Activated CD8-positive, alpha-beta memory T cell treated with anti-CD3 and anti-CD28 coated beads for 1 hour (primary cell): Measurements from ENCODE around the gene TUBGCP3.
"Not testable (repeated sequence)": the region's sequence is repeated elsewhere in the genome, so short reads cannot be mapped to it uniquely, and the experiment has no call there.

ENCODE experiments used
- DNase-seq, 2 donors: peaks; one replicate each; pipeline ENCODE4 v3.0.0-alpha.2; 2020; ENCODE audit warnings: low read depth in 1 of 2; ENCODE audit errors: extremely low read depth in 1 of 2

Gene TUBGCP3

DNA sequence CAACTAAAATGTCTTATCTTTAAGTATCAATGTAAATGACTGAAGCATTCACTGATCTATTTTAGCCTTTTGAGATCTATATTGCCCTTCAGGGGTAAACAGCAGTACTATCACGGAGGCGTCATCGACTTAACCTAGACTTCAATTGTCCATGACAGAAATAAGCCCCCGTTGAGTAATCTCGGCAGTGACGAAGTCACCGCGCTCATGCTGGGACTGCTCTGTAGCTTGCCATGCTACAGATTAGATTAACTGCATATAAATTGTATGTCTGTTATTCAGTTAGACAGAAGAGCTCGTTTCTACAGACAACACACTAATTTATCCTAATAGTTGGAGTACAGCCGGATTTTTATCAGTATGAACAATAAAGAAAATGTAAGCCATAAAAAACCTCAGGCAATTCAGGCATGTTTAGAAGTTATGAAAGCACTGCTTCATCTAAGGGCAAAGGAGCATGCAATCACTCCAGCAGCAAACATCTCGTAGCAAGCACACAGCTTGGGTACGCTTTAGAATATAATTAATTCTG, 56.6 kb downstream of the TUBGCP3 start:
- no peak for DNase-seq

DNA sequence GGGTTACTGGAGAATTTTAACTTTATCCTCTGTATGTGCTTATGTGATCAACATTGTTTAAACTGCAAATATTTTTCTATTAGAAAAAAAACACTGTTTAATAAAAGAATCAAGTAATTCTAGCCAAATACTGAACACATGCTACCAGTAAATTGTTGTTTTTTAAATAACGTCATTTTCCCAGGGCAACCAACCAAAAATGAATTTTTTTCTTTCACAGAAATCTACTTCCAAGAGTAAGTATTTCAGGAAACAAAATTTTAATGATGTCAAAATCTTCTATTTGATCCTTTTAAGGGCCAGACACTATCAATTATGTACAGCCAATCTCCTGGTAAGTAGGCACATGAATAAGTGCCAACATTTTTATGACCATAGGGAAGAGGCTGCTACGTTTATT, 57.1 kb downstream of the TUBGCP3 start:
- DNase-seq: no peak

DNA sequence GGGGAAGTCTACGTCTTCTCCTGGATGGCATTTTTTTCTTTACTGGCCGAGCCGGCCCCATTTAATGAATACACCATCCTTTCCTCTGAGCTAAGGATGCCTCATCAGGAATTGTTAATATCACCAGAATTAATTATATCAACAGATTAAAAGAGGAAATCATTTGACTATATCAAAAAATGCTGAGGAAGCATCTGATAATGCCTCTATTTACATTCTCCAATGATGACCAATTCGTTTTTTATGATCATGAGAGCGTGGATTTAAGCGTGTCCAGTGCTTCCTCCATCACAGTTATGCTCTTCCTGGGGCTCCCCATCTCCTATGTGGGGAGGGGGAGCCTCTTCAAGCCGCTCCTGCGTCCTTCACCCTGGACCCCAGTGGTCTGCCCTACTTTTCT, 58.7 kb downstream of the TUBGCP3 start:
- no peak for DNase-seq

DNA sequence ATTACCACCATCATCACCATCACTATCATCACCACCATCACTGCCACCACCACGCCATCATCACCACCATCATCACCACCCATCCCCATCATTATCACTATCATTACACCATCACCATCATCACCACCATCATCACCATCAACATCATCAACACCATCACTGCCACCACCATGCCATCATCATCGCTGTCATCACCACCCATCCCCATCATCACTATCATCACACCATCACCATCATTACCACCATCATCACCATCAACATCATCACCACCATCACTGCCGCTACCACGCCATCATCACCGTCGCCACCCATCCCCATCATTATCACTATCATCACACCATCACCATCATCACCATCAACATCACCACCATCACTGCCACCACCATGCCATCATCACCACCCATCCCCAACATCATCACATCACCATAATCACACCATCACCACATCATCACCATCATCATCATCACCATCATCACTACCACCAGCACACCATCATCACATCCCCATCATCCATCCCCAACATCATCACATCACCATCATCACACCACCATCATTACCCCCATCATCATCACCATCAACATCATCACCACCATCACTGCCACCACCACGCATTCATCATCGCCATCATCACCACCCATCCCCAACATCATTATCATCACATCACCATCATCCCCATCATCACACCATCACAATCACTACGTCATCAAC, 61.7 kb downstream of the TUBGCP3 start:
- no peak for DNase-seq

GRCh38 chr13:112525356-112525945, 62.5 kb downstream of the TUBGCP3 start:
- no peak for DNase-seq

DNA sequence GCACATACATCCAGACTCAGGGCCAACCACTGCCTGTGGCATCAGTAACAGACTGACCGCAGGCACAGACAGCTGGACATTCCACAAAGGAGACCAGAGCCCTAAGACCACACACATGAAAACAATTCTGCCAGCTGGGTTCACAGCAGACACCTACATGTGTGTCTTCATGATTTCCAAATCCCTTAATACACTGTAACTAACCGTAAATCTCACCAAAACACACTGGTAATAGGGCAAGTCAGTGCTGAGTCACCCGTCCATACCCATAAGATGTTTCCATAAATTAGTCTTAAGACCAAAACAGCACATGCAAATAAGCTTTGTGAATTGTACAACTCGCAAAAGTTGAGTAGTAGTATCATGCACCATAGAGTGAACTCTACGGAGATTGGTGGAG, 65.4 kb downstream of the TUBGCP3 start:
- DNase-seq: no peak

- DNase-seq: no peak
These were observed 66.8 kb downstream of the TUBGCP3 start for GRCh38 chr13:112521073-112521685.

GRCh38 chr13:112519517-112520060, 68.4 kb downstream of the TUBGCP3 start:
- no peak for DNase-seq

- no peak for DNase-seq
These were observed 71.7 kb downstream of the TUBGCP3 start for GRCh38 chr13:112516218-112516617.

DNA sequence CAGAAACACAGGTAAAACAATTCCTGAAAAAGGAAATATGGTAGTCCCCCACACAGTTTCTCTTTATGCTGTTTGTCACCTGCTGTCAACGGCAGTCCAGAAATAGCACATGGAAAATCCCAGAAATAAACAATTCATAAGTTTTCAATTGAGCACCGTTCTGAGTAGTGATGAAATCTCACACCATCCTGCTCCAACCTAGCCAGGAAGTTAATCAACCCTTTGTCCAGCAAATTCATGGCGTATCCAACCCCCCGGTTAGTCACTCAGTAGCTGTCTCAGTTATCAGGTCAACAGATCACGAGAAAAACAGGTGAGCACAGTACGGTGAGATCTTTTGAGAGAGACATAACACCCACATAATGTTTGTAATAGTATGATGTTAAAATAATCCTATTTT, 74.2 kb downstream of the TUBGCP3 start:
- no peak for DNase-seq

- no peak for DNase-seq
These were observed 76.8 kb downstream of the TUBGCP3 start for GRCh38 chr13:112510987-112511685.

DNA sequence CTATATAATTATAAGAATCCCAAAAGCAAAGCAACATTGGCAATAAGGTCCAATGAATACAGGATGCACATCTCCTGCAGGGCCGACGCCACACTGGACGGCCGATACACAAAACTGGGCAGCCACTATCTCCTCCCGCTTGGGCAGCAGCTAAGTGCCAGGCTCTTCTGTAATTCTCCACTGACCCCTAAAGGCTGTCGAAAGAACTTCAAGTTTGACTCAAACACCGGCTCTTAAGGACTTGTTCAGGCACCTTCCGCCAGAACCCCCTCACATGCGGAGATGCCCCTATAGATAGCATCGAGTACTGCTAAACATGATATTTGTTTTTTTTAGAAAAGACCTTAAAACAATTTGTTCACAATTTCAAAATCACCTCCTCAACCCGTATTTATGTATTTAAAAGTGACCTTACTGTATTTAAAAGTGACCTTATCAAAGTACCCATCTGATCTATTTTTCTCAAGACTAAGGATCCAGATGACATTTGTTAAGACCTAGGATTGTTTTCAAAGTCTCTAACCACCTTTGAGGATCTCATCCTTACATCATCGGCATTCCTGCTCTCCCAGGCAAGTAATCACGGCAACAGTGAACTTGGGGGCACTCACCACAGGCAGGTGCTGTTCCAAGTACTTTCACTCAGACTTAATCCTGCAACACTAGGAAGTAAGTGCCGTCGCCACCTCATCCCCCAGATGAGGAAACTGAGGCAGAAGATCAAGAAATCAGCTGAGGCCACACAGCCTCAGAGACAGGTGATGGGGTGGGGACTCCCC, 77.8 kb downstream of the TUBGCP3 start:
- DNase-seq: no peak

GRCh38 chr13:112509190-112509589, 78.8 kb downstream of the TUBGCP3 start:
- DNase-seq: no peak

- DNase-seq: no peak
These were observed 81.9 kb downstream of the TUBGCP3 start for GRCh38 chr13:112506046-112506445.

GRCh38 chr13:112496166-112496565, 91.8 kb downstream of the TUBGCP3 start:
- DNase-seq: no peak

DNA sequence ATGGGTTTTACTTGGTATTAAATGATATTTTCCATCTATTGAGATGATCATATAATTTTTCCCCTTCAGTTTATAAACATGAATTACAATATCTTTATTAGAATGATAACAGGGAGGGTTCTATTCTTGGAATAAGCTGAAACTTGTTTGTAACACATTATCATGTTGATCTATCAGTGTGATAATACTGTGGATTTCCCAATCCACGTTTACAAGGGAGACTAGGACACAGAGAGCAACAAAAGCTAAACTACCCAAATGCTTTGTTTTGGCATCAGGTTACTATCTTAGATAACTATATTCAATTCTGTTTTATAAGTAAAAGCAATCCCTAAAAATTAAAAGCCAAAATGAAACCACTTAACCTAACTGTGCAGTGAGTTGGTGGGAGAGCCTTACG, 92.5 kb downstream of the TUBGCP3 start:
- DNase-seq: no peak

- DNase-seq: no peak
These were observed 98.8 kb downstream of the TUBGCP3 start for GRCh38 chr13:112489199-112489598.

- not testable (repeated sequence) for DNase-seq
These were observed 99.5 kb downstream of the TUBGCP3 start for GRCh38 chr13:112488343-112489050.

- DNase-seq: no peak
These were observed 100.8 kb downstream of the TUBGCP3 start for GRCh38 chr13:112487127-112487517.
